ENCODE results near the gene PDE4B. TPM values are rescaled to one million over a fixed set of nuclear protein-coding genes. Genes with fewer than 3 reads are reported as not detected.

PDE4B gene
- total and polyA plus RNA-seq, 2 of the 13 experiments (the other 11 are each of a cell fraction or from before 2014, with no cell fraction given): not detected

- no peaks in the 10 kb centered on the region for H3K4me1 ChIP-seq (ENCODE audit: insufficient read depth, low read length)
- no peak overlapping the region for H2AFZ ChIP-seq (ENCODE audit: low read length)
- H3K27ac ChIP-seq (ENCODE audit: extremely low read length, insufficient read depth, low read length): no peak overlapping the region
- FAIRE-seq (no peak), DNase-seq (ENCODE audit: low spot score) (no peak), ATAC-seq (no peak)
- no peaks in the 10 kb centered on the region for H3K9me3 ChIP-seq (ENCODE audit: low read length)
- in situ Hi-C loops (cut with HindIII; ENCODE audit: extremely low pct_ligation_motif_present, low pct_unique_long_range_greater_than_20kb) (no loop called here), intact Hi-C loops (cut with micrococcal nuclease; ENCODE audit: unreplicated experiment) (no loop called here)
- no peaks in the 10 kb centered on the region for H4K20me1 ChIP-seq (ENCODE audit: insufficient read depth, low read length)
- no peak overlapping the region for H3K4me2 ChIP-seq (ENCODE audit: low read depth, low read length)
- no peak overlapping the region for H3K4me3 ChIP-seq (replicated peaks in 1 of 3; ENCODE audit: insufficient read depth in 1 of 3, low read depth in 2 of 3, low read length in 3 of 3)
- WGBS (ENCODE audit: low lambda C conversion rate): under 1% methylated on average over 4 of the region's 4 CpGs
- TF ChIP-seq GZF1 (CRISPR knock-in tag; IDR thresholded peaks at IDR 0.05) (no peak), ARNT2 (CRISPR knock-in tag; IDR thresholded peaks at IDR 0.05; ENCODE audit: low read depth) (no peak), POLR2AphosphoS5 (IDR thresholded peaks at IDR 0.05; ENCODE audit: low read depth, low read length) (no peak), NAIF1 (CRISPR knock-in tag; IDR thresholded peaks at IDR 0.05; ENCODE audit: borderline replicate concordance) (no peak), ATF7-NPFF (CRISPR knock-in tag; IDR thresholded peaks at IDR 0.05; ENCODE audit: low read depth) (no peak), KLF16 (CRISPR knock-in tag; IDR thresholded peaks at IDR 0.05) (no peak), ZNF232 (CRISPR knock-in tag; IDR thresholded peaks at IDR 0.05; ENCODE audit: borderline replicate concordance) (no peak), ZNF343 (CRISPR knock-in tag; IDR thresholded peaks at IDR 0.05) (no peak), ZNF143 (CRISPR knock-in tag; IDR thresholded peaks at IDR 0.05) (no peak), ZNF572 (CRISPR knock-in tag; IDR thresholded peaks at IDR 0.05) (no peak), ATAD3A (CRISPR knock-in tag; IDR thresholded peaks at IDR 0.05) (no peak), ELF3 (CRISPR knock-in tag; IDR thresholded peaks at IDR 0.05) (no peak), MAF1 (CRISPR knock-in tag; IDR thresholded peaks at IDR 0.05; ENCODE audit: borderline replicate concordance) (no peak)
- TF ChIP-seq, protein P1, sequence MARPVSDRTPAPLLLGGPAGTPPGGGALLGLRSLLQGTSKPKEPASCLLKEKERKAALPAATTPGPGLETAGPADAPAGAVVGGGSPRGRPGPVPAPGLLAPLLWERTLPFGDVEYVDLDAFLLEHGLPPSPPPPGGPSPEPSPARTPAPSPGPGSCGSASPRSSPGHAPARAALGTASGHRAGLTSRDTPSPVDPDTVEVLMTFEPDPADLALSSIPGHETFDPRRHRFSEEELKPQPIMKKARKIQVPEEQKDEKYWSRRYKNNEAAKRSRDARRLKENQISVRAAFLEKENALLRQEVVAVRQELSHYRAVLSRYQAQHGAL (CRISPR knock-in tag; IDR thresholded peaks at IDR 0.05; ENCODE audit: not compliant biosample characterization): no peak
- H3K27me3 ChIP-seq (ENCODE audit: control insufficient read depth in 1 of 2, insufficient read depth in 2 of 2, low read length in 2 of 2): no peaks in the 10 kb centered on the region
- ChIA-PET POLR2A (no interaction called here), CTCF (ENCODE audit: low intra/inter-chr PET ratio, low total read pairs) (no interaction called here)
- H3K36me3 ChIP-seq (replicated peaks in 1 of 2; ENCODE audit: control insufficient read depth in 1 of 2, insufficient read depth in 2 of 2, low read length in 2 of 2): no peaks in the 10 kb centered on the region
- no peaks in the 10 kb centered on the region for H3K79me2 ChIP-seq (ENCODE audit: insufficient read depth, low read length)
- no peak overlapping the region for H3K9ac ChIP-seq (ENCODE audit: insufficient read depth, low read depth, low read length)
- no TSS peak for BruUV-seq (replicated peaks)
Measured at GRCh38 chr1:65773391-65774123, 19.1 kb upstream of the PDE4B start.

Data from HepG2 (cell line).